ENCODE results near the gene DYNLRB1.
"Not testable (repeated sequence)": the region's sequence is repeated elsewhere in the genome, so short reads cannot be mapped to it uniquely, and the experiment has no call there.

DNA sequence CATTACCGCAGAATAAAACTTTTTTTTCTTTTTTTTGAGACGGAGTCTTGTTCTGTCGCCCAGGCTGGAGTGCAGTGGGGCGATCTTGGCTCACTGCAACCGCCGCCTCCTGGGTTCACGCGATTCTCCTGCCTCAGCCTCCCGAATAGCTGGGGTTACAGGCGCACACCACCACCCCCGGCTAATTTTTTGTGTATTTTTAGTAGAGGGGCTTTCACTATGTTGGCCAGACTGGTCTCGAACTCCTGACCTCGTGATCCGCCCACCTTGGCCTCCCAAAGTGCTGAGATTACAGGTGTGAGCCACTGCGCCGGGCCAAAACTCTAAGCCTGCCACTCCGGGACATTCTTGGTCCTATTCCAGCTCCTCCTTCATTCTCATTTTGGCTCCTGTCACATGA, 2.2 kb upstream of the DYNLRB1 start:
- TF ChIP-seq, protein P1, sequence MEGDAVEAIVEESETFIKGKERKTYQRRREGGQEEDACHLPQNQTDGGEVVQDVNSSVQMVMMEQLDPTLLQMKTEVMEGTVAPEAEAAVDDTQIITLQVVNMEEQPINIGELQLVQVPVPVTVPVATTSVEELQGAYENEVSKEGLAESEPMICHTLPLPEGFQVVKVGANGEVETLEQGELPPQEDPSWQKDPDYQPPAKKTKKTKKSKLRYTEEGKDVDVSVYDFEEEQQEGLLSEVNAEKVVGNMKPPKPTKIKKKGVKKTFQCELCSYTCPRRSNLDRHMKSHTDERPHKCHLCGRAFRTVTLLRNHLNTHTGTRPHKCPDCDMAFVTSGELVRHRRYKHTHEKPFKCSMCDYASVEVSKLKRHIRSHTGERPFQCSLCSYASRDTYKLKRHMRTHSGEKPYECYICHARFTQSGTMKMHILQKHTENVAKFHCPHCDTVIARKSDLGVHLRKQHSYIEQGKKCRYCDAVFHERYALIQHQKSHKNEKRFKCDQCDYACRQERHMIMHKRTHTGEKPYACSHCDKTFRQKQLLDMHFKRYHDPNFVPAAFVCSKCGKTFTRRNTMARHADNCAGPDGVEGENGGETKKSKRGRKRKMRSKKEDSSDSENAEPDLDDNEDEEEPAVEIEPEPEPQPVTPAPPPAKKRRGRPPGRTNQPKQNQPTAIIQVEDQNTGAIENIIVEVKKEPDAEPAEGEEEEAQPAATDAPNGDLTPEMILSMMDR (IDR thresholded peaks at IDR 0.05) = not testable (repeated sequence)
- TF ChIP-seq POLR2AphosphoS5, POLR2A (IDR thresholded peaks at IDR 0.05): not testable (repeated sequence)
